GM18502 (cell line): ENCODE data around the gene SLIT3.
"Not testable (repeated sequence)": the region's sequence is repeated elsewhere in the genome, so short reads cannot be mapped to it uniquely, and the experiment has no call there.

Source experiments
- ATAC-seq: cut with Tn5 transposase; IDR thresholded peaks from one replicate; pipeline ENCODE4 v1.9.1; 2021; ENCODE audit warnings: mild to moderate bottlenecking; ENCODE audit not compliant: unreplicated experiment, poor library complexity

SLIT3 gene

DNA sequence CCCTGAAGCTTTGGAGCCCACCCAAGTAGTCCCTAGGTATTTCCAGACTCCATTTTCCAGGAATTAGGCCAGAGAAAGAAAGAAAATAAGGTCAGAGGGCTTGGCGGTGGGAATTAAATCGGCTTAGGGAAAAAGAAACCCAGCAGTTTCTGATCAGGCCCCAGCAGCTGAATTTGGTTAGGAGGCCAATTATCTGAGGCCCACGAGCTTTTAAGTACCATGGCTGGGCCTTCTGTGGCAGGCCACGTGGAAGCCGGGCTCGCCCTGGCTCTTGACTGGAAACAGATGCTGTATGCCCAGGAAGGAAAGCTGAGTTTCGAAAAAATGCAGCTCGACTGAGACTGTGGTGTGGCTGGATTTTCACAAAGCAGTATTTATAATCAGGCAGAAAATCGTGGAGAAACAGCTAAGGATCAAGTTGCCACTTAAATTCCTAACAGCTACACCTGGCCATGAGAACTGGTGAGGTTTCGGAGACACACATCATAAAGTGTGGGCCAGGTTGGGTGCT, 646.7 kb downstream of the SLIT3 start:
- ATAC-seq = no peak

DNA sequence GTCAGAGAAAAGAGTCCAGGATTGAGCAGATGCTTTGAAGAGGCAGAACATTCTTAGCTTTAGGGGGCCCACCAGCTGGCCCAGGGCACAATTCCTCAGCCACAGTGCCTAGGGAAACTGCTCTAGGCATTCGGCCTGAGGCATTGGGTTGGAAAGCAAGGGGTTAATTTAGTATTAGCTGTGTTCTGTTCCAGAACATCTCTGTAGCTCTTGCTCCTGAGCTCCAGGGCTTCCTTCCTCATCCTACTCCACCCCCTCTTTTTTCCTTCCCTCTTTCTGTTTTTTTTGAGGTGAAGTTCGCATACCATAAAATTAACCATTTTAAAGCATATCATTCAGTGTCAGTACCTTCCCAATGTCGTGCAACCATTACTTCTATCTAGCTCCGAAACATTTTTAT, 647.3 kb downstream of the SLIT3 start:
- no peak for ATAC-seq

DNA sequence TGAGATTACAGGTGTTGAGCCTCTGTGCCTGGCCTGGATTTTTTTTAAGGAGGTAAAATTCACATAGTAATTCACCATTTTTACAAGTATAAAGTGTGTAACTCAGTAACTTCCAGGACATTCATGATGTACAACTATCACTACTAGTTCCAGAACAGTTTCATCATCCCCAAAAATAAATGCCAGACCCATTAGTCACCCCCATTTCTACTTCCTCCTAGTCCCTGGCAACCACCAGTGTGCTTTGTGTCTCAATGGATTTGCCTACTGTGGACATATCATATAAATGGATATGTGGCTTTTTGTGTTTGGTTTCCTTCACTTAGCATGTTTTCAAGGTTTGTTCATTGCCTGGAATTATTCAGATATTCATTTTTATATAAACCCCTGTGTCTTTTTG, 649.3 kb downstream of the SLIT3 start:
- no peak for ATAC-seq

DNA sequence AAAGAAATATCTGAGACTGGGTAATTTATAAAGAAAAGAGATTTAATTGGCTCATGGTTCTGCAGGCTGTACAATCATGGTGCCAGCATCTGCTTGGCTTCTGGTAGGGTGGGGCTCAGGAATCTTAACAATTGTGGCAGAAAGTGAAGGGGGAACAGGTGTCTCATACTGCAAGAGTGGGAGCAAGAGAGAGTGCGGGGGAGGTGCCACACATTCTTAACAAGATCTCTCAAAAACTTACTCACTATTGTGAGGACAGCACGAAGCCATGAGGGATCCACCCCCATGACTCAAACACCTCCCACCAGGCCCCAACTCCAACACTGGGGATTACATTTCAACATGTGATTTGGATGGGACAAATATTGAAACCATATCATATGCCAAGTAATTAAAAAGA, 651.6 kb downstream of the SLIT3 start:
- no peak for ATAC-seq

DNA sequence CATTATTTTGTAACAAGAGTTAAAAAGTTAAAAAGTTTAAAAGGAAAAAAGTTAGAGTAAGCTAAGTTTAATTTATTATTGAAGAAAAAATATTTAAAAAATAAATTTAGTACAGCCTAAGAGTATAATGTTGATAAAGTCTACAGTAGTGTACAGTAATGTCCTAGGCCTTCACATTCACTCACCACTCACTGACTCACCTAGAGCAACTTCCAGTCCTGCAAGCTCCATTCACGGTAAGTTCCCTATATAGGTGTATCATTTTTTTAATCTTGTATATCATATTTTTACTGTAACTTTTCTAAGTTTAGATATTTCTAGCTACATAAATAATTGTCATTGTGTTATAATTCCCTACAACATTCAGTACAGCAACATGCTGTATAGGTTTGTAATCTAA, 652.4 kb downstream of the SLIT3 start:
- no peak for ATAC-seq

DNA sequence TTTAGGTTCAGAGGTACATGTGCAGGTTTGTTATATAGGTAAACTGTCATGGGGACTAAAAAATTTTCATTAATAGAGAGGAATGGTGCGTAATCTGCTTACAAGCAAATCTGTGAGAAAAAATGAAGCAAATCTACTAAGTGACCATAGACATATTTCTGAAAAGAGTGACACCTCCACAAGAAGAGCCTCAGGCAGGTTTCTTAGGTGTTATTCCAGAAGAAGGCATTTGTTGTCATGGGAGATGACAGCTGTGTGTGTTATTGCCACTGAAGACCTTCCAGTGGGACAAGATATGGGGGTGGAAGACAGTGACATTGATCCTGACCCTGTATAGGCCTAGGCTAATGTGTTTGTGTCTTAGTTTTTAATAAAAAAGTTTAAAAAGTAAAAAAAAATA, 652.9 kb downstream of the SLIT3 start:
- ATAC-seq = no peak

DNA sequence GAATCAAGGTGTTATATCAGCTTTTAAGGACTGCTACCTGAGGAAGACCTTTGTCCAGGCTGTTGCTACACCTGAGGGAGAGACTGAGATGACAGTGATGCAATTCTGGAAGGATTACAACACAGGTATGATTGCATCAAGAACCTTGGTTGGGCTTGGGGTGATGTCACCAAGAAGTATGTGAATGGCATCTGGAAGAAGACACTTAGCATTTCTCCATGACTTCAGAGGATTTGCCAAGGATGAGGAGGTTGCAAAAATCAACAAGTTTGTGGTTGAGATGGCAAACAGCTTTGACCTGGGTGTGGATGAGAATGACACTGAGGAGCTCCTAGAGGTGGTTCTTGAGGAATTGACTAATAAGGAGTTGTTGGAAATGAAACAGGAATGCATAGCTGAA, 653.9 kb downstream of the SLIT3 start:
- no peak for ATAC-seq

DNA sequence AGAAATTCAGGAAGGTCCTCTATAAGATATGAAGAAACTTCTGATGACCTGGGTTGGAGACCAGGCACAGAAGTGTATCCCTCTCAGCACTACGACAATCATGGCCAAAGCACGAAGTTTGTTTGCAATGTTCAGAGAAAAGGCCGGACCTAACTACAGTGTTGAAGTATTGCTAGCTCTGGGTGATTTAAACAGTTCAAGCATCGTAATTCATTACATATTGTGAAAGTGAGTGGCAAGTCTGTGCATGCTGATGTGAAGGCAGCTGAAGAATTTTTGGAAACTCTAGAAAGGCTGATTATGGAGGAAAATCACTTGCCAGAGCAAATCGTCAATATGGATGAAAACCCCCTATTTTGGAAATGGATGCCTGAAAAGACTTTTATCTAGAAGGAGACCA, 654.6 kb downstream of the SLIT3 start:
- ATAC-seq = no peak

DNA sequence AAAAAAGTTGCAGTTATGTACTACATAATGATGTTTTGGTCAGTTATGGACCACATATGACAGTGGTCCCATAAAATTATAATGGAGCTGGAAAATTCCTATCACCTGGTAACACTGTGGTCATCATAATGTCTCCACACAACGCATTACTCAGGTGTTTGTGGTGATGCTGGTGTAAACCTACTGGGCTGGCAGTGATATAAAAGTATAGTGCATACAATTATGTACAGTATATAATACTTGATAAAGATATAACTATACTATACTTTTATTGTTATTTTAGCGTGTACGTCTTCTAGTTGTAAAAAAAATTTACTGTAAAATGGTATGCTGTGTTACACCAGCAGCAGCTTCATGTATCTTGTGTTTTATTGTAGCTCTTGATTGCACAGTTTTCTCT, 655.7 kb downstream of the SLIT3 start:
- no peak for ATAC-seq

DNA sequence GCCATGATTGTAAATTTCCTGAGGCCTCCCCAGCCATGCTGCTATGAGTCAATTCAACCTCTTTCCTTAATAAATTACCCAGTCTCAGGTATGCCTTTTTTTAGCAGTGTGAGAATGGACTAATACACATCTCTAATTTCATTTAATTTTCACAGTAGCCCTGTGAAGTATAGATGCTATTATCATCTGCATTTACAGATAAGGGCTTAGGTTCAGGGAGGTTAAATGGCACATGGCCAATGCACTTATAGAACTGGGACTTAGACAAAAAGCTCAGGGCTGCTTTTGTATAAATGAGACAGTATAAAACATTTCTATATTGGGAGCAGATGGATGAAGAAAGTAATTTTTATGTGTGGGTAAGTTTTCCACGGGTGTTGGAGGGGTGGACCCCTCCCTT, 658.9 kb downstream of the SLIT3 start:
- ATAC-seq = no peak

DNA sequence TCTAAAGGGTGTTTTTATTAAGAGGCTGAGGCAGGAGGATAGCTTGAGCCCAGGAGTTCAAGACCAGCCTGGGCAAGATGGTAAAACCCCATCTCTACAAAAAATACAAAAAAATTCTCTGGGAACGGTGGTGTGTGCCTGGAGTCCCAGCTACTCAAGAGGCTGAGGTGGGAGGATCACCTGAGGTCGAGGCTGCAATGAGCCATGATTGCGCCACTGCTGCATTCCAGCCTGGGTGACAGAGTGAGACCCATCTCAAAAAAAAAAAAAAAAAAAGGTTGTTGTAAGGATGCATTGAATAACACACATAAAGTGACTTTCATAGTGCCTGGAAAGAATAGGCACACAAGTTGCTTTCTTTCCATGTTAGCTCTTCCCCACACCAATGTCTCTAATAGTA, 662.1 kb downstream of the SLIT3 start:
- ATAC-seq = not testable (repeated sequence)

DNA sequence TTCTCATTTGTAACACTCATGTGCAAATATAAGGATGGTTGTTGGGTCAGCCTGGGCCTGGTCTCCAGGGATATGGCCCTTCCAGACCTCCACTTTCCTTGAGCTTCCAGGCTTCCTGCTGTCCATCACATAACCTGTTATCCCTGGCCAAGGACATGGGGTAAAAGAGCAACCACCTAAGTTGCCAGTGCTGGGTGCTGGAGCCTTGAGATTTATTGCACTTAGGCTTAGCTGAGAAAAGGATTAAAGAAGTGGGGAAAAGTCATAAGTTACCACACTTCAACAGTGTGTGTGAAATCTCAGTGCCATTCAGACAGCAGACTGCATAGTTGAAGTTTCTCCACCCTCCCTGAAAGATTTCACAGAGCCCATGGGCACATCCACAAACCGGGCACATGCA, 663.1 kb downstream of the SLIT3 start:
- ATAC-seq = no peak

DNA sequence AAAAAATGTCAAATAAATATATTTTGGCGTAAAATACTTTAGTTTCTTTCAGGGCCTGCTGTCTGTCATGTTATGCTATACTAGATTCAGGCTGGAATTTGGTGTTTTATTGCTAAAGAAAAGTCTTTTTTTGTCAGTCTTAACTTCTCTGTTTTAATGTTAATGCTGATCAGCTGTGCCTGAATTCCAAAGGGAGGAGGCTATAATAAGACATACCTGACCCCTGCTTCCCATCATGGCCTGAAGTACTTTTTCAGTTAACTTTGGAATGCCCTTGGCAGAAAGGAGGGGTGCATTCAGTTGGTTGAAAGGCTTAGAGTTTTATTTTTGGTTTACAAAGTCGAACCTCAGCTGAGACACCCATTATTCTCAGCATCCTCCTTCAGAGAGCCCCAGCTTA, 663.7 kb downstream of the SLIT3 start:
- ATAC-seq = no peak

DNA sequence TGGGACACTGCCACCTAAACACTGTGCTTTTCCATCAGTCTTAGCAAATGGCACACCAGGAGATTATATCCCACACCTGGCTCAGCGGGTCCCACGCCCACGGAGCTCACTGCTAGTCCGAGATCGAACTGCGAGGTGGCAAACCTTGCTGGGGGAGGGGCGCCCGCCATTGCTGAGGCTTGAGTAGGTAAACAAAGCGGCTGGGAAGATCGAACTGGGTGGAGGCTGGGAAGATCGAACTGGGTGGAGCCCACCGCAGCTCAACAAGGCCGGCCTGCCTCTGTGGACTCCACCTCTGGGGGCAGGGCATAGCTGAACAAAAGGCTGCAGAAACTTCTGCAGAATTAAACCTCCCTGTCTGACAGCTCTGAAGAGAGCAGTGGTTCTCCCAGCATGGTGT, 670.0 kb downstream of the SLIT3 start:
- ATAC-seq = not testable (repeated sequence)

DNA sequence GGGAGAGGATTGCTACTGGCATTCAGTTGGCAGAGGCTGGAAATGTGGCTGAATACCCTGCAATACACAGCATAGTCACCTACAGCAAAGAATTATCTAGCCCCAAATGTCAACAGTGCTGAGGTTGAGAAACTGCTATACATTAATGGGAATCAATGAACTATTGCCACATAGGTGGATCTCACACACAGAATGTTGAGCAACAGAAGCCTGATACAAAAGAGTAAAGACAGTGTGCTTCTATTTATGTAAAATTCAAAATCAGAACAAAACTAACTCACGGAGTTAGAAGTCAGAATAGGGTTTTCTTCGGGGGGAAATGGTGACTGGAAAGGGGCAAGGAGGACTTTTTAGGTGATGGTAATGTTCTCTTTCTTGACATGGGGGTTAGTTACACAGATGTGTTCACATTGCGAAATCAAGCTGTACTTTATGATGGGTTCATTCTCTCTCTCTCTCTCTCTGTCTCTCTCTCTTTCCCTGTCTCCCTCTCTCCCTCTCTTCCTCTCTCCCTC, 676.0 kb downstream of the SLIT3 start:
- ATAC-seq = no peak

DNA sequence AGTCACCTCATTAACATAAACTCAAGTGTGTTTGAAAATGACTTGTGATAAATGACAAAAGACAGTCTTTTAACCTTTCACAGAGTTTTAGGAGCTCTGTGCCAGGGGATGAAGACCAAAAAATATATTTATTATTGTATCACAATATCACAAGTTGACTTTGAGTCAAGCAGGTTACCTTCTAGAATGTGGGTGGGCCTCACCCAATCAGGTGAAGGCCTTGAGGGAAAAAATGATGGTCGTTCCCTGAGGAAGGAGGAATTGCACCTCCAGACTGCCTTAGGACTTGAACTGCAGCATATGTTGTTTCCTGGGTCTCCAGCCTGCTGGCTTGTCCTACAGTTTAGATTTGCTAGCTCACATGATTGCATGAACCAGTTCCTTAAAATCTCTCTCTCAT, 680.1 kb downstream of the SLIT3 start:
- no peak for ATAC-seq

DNA sequence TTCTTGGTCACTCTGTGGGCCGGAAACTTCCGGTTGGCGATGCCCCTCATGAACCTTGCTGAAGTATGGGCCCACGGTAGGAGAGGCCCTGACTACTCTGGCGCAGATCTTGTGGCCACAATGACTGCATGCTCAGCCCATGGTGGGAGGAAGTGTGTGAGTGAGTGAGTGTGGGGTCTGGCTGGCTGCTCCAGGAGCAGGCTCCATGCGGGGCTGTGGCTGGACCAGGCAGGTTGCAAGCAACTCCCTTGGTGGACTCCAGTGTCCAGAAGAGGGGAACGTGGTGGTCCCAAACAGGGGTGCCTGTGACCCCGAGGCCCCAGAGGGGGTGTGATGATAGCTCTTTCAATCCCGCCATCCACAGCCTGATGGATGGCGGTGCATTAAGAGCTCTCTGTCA, 686.3 kb downstream of the SLIT3 start:
- ATAC-seq = no peak

DNA sequence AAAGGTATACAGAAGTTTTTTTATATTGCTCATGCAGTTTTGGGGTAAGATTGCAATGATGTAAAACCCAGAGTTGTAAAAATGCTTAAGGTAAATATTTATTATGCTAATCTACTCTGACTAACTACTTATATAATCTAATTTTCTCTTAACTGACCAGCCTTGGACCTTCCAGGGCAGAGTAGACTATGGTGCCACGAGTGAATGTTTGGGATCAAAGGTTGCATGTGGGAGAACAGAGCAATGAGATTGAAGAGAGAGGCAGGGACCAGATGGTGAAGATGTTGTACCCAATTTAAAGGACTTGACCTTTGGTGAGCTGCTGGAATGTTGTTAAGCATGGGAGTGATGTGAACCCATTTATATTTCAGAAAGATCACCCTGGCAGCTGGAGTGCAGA, 686.9 kb downstream of the SLIT3 start:
- no peak for ATAC-seq

DNA sequence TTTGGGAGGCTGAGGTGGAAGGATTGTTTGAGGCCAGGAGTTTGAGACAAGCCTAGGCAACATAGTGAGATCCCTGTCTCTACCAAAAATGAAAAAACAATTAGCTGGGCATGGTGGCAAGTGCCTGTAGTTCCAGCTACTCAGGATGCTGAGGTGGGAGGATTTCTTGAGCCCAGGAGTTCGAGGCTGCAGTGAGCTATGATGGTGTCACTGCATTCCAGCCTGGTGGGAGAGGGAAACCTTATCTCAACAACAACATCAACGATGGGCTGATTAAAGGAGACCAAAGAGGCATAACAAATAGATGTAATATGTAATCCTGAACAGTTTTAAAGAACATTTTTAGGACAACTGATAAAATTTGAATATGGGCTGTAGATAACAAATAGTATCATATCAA, 687.5 kb downstream of the SLIT3 start:
- ATAC-seq = no peak

DNA sequence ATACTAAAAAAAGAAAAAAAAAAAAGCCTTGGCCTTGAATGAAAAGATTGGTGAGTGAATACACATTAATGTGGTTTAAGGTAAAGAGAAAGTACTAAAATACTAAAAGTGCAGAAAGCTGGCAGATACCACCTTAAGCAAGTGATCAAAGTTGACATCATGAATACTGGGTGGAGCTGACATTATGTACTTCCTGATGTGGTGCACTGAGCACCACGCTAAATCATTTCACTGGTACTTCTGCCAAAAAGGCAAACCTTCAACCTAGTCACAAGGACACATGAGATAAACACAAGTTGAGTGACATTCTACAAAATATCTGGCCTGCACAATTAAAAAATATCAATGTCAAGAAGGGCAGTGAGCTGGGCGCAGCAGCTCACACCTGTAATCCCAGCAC, 687.9 kb downstream of the SLIT3 start:
- ATAC-seq = no peak

DNA sequence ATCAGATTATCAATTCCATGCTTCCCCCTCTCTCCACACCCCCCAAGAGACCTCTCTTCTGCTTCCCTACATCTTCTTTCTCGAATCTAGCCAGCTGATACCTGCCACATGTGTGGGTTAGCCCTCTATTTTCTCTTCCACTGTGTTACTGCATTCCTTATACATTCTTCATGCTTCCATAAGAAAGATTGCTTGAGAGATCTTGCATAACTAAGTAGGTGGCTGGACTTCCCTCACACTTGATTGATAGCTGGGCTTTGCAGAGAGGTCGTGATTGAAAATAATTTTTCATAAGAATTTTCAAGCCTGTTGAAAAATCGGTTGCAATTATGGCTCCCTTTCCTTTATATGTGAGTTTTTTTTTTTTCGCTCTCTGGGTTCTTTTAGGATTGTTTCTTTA, 688.8 kb downstream of the SLIT3 start:
- no peak for ATAC-seq
